Posterior cingulate gyrus (tissue), 11 donors: Measurements from ENCODE around the gene XXYLT1.

Experiments used
- DNase-seq, 10 donors: peaks; one replicate each; pipeline versions ENCODE4 v3.0.0 to v3.0.0-alpha.2; 2020 to 2021; ENCODE audit warnings: mixed read lengths in 3 of 10
- intact Hi-C: fragments of 100-400 bp; cut with DNase I; formaldehyde crosslinking; loops from one replicate; pipeline ENCODE4 v1.15.1; 2023

XXYLT1 gene

GRCh38 chr3:195255176-195255500 lies 15.8 kb downstream of the XXYLT1 start:
- DNase-seq = peak in 2 of 10 donors; percentile 39 to 71
- intact Hi-C loops = loop anchor here (5.0 to 10.0 kb wide), 2 partner anchors 103 to 120 kb away; no protein-coding TSS in a partner anchor

- peak in 2 of 10 donors; percentile 35 to 49 for DNase-seq
- intact Hi-C loops = loop anchor here (5.0 to 10.0 kb wide), 2 partner anchors 102 to 120 kb away; no protein-coding TSS in a partner anchor
These were observed 16.3 kb downstream of the XXYLT1 start for GRCh38 chr3:195254454-195255175.

- DNase-seq = peak in 2 of 10 donors; percentile 54 to 61
- intact Hi-C loops = loop anchor here (10.0 kb wide), 1 partner anchor 119 kb away; no protein-coding TSS in a partner anchor
These were observed 17.0 kb downstream of the XXYLT1 start for GRCh38 chr3:195253923-195254432.

GRCh38 chr3:195251336-195252065 lies 19.5 kb downstream of the XXYLT1 start:
- intact Hi-C loops = loop anchor here (10.0 kb wide), 1 partner anchor 117 kb away; no protein-coding TSS in a partner anchor

GRCh38 chr3:195250473-195251251 lies 20.3 kb downstream of the XXYLT1 start:
- intact Hi-C loops = loop anchor here (10.0 kb wide), 1 partner anchor 116 kb away; no protein-coding TSS in a partner anchor
- DNase-seq = peak in 2 of 10 donors; percentile 67 to 78

More at GRCh38 chr3:195251336-195252065, 19.5 kb downstream of the XXYLT1 start:
- peak in 2 of 10 donors; percentile 62 to 66 for DNase-seq

- DNase-seq = peak in 1 of 10 donors; percentile 13
- intact Hi-C loops = loop anchor here (10.0 kb wide), 1 partner anchor 115 kb away; no protein-coding TSS in a partner anchor
These were observed 21.0 kb downstream of the XXYLT1 start for GRCh38 chr3:195249858-195250464.

GRCh38 chr3:195249057-195249770 lies 21.7 kb downstream of the XXYLT1 start:
- peak in 1 of 10 donors; percentile 19 for DNase-seq
- intact Hi-C loops = no loop called here

- peak in 3 of 10 donors; percentile 41 to 52 (median 47) for DNase-seq
- intact Hi-C loops = no loop called here
These were observed 22.7 kb downstream of the XXYLT1 start for GRCh38 chr3:195248281-195248680.

- intact Hi-C loops = no loop called here
- DNase-seq = peak in 1 of 10 donors; percentile 14
These were observed 23.1 kb downstream of the XXYLT1 start for GRCh38 chr3:195247863-195248189.

- intact Hi-C loops = no loop called here
- DNase-seq = peak in 2 of 10 donors; percentile 41 to 68
These were observed 23.7 kb downstream of the XXYLT1 start for GRCh38 chr3:195247086-195247862.

- intact Hi-C loops = no loop called here
- DNase-seq = peak in 5 of 10 donors; percentile 38 to 91 (median 82)
These were observed 24.4 kb downstream of the XXYLT1 start for GRCh38 chr3:195246581-195246995.

GRCh38 chr3:195245531-195245951 lies 25.4 kb downstream of the XXYLT1 start:
- DNase-seq = peak in 2 of 10 donors; percentile 58 to 72
- intact Hi-C loops = no loop called here

GRCh38 chr3:195241592-195242355 lies 29.2 kb downstream of the XXYLT1 start:
- DNase-seq = peak in 3 of 10 donors; percentile 8 to 72 (median 26)
- intact Hi-C loops = no loop called here

GRCh38 chr3:195240939-195241338 lies 30.0 kb downstream of the XXYLT1 start:
- intact Hi-C loops = no loop called here
- peak in 2 of 10 donors; percentile 15 to 42 for DNase-seq

- intact Hi-C loops = no loop called here
- DNase-seq = peak in 3 of 10 donors; percentile 69 to 80 (median 72)
These were observed 30.7 kb downstream of the XXYLT1 start for GRCh38 chr3:195240171-195240701.

- intact Hi-C loops = no loop called here
- peak in 2 of 10 donors; percentile 23 to 30 for DNase-seq
These were observed 31.8 kb downstream of the XXYLT1 start for GRCh38 chr3:195239121-195239520.

GRCh38 chr3:195238586-195239118 lies 32.3 kb downstream of the XXYLT1 start:
- intact Hi-C loops = no loop called here
- peak in 4 of 10 donors; percentile 55 to 84 (median 74) for DNase-seq
